ENCODE results near the gene PPP2R5C. TPM values are rescaled to one million over a fixed set of nuclear protein-coding genes. Genes with fewer than 3 reads are reported as not detected.
"Not testable (repeated sequence)": the region's sequence is repeated elsewhere in the genome, so short reads cannot be mapped to it uniquely, and the experiment has no call there.

The PPP2R5C gene
- total RNA-seq, 1 experiment from 2014 or later = 81.1 TPM

DNA sequence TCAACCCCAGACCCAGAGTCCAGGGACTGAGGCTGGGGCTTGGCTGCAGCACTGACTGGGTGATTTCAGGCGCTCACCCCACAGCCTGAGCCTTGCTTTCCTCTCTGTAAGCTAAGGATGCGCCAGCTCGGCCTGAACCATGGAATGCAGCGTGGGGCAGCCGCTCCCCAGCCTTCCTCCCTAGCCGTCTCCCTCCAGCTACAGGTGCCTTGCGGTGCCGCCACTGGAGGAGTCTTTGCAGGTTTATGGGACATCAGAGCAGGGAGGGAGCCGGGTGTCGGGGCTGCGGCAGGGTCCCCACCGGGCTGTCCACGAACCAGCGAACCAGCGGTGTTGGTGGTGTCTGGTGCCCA is 19.4 kb downstream of the PPP2R5C start:
- no peak for DNase-seq (ENCODE audit: low read depth)

DNA sequence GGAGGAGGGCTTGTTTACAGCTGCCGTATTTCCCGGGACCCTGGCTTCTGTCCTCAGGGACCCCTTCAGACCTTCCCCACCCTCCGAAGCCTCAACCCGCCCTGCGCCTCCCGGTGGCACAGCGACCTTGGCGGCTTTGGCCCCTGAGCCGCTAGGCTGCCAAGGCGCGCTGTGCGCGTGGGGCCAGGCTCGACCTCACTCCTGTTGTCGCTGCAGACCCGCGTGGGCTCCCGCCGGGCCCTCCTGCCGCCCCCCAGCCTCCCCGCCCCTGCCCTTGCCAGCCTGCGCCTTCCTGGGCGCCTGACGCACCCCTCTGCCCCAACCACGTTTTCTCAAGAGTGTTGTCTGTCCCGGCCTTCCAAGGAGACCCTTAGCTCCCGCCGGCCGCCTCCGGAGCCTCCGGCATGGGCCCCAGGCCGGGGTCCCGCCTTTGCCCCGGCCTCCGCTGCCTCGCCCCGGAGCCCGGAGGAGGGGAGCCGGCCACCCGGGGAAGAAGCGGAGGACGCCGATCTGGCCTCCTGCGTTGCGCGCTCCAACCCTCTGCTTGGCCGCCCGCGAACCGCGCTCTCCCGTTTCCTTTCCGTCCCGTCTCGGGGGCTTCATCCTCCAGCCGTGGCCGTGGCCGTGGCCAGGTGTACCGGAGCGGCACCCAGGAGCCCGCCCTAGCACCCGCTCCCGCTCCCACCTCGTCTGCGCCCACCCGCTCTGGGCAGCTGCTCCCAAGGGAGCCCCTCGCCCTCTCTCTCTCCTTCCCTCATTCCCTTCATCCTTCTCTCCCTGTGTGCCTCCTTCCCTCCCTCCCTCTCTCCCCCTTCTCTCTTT is 19.9 kb downstream of the PPP2R5C start:
- DNase-seq (ENCODE audit: low read depth) = peak; percentile 10

DNA sequence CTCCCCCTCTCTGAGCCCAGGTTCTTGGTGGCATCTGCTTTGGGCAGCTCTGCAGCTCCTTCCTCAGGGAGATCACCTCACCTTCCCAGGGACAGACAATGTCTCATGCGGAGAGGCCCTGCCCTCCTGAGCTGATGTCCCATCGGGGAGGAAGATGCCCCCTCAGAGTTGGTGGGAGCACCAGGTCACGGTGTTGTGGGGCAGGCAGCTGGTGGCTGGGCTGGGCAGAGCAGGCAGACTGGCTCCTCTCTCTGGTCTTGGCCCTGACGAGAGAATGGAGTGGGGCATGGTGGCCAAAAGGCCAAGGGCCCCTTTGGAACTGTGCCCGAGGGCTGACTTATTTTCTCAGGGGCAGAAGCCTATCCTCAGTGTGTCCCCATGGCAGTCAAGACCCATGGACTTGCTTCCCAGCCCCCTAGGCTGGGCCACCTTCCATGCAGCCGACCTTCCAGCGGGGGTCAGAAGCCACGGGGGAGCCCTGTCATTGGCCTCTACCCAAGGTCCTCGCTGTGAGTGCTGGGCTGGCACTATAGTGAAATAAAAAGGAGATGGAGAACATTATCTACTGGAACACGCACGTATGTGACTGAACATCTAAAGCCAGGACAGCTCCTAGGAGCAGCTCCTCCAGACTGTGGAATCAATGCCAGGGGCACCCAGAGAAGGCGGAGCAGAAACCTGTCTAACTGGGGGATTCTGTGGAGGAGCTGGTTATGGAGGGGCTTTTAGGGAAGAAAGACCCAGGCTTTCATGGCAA is 21.9 kb downstream of the PPP2R5C start:
- DNase-seq (ENCODE audit: low read depth) = no peak

DNA sequence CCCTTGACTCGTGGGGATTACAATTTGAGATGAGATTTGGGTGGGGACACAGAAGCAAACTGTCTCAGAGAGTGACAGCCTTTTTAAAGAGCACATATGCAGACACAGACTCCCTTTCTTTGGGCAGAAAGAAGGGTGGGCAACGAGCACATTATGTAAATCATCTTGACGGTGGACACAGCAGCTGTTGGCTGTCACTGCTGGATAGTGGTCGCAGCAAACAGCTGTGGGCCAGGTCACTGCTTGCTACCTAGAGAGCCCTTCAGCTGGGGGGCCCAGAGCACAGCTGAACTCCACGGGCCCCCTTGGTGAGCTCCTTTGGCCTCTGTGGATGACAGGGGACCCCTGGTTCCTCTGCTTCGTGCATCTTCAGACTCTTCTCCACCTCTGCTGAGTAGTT is 23.1 kb downstream of the PPP2R5C start:
- no peak for DNase-seq (ENCODE audit: low read depth)

DNA sequence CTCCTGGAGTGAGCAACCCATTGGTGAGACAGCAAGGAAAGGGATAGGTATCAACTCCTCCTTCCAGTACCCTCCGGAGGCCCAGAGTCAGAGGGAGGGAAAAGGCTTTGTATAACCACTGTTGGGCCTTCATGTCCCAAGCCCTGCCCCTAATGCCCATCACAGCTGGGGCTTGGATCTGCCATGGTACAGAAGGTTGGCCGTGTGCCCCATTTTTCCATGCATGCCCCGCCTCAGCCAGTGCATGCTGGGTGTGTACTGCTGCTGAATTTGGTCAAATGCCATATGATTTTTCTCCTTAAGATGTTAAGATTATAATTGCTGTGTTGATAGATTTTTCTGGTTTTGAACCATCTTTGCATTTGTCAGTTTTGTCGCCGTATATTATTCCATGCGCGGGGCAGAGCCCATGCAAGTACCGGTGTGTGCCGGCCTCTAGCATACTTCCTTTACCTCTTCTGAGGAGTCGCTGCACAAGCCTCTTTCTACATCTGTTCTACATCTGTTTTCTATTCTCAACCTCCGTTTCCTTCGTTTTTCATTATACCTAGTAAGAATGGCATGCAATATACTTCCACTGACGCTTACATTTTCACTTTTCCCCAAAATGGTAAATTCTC is 26.6 kb downstream of the PPP2R5C start:
- no peak for DNase-seq (ENCODE audit: low read depth)

- DNase-seq (ENCODE audit: low read depth) = no peak
These were observed 27.7 kb downstream of the PPP2R5C start for GRCh38 chr14:101789222-101789621.

GRCh38 chr14:101790232-101790631 is 28.7 kb downstream of the PPP2R5C start:
- no peak for DNase-seq (ENCODE audit: low read depth)

GRCh38 chr14:101791919-101792572 is 30.5 kb downstream of the PPP2R5C start:
- peak; percentile 59 for DNase-seq (ENCODE audit: low read depth)

DNA sequence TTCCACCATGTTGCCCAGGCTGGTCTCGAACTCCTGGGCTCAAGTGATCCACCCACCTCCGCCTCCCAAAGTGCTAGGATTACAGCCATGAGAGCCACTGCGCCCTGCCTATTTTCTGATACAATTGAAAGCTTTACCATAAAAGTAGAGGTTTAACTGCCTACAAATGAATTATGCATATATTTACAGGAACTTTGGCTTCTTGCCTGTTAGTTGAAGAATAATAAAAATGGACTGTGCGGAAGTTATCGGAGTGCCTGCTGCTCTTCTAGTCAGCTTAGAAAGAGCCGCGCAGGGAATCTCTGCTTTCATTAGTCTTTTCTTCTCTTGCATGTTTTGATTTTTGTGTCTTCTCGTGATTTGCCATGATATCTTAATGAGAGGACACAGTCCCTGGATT is 34.5 kb downstream of the PPP2R5C start:
- no peak for DNase-seq (ENCODE audit: low read depth)

DNA sequence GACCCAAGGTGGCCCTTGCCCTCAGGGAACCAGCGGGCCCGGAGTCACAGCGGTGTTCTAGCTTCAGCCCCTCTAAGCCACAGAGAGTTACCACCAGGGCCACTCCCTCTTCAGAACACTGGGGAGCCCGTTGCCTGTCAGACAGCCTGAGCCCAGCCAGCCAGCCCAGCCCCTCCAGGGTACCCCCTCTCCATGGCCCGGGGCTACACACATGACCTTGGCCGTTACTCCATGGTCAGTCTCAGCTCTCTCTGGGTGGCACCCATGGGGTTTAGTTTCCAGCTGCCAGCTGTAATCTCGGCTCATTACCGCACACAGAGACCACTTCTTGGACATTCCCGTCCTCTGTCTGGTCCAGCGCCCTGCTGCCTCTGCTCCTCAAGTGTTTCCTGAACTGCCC is 35.0 kb downstream of the PPP2R5C start:
- DNase-seq (ENCODE audit: low read depth) = no peak

GRCh38 chr14:101797856-101798255 is 36.3 kb downstream of the PPP2R5C start:
- DNase-seq (ENCODE audit: low read depth) = no peak

GRCh38 chr14:101804373-101804772 is 42.9 kb downstream of the PPP2R5C start:
- not testable (repeated sequence) for DNase-seq (ENCODE audit: low read depth)

DNA sequence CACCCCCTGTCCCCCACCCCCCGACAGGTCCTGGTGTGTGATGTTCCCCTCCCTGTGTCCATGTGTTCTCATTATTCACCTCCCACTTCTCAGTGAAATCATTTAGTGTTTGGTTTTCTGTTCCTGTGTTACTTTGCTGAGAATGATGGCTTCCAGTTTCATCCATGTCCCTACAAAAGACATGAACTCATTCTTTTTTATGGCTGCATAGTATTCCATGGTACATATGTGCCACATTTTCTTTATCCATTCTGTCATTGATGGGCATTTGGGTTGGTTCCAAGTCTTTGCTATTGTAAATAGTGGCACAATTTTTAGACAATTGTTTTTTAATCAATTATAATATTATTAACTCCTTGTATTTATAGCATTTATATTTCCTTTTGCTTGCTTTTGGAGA is 44.7 kb downstream of the PPP2R5C start:
- not testable (repeated sequence) for DNase-seq (ENCODE audit: low read depth)

GRCh38 chr14:101808020-101808641 is 46.6 kb downstream of the PPP2R5C start:
- DNase-seq (ENCODE audit: low read depth) = peak; percentile 9

DNA sequence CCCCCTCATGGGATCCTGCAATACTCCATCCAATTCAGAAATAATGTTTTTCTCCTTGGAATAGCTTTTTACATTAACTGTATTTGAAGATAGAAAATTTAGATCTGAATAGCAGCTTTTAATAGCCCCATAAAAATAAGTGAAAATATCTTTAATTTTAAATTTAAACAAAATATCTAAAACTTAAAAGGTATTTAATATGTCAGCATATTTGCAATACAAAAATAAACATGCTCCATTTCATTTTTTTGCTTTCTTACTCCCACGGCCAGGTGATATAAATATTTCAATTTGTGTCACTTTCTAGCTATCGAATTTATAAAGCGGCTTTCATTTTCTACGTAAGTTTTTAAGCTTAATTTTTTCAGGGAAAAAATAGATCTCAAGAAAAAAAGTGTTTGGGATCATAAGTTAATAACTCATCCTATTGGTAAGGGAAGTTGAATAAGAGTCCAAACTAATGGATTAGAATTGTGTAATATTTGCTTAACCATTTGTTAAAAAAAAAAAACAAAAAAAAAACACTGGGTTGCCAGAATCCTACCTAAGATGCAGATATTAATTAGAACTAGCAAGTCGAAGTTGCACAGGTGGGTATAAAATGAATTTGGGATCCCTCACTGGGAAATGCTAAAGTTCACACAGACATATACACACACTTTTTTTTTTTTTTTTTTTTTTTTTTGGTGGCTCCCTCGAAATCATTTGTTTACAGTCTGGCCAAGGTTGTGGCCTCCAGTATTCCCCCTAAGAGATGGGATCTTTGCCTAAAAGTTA is 47.6 kb downstream of the PPP2R5C start:
- no peak for DNase-seq (ENCODE audit: low read depth)

DNA sequence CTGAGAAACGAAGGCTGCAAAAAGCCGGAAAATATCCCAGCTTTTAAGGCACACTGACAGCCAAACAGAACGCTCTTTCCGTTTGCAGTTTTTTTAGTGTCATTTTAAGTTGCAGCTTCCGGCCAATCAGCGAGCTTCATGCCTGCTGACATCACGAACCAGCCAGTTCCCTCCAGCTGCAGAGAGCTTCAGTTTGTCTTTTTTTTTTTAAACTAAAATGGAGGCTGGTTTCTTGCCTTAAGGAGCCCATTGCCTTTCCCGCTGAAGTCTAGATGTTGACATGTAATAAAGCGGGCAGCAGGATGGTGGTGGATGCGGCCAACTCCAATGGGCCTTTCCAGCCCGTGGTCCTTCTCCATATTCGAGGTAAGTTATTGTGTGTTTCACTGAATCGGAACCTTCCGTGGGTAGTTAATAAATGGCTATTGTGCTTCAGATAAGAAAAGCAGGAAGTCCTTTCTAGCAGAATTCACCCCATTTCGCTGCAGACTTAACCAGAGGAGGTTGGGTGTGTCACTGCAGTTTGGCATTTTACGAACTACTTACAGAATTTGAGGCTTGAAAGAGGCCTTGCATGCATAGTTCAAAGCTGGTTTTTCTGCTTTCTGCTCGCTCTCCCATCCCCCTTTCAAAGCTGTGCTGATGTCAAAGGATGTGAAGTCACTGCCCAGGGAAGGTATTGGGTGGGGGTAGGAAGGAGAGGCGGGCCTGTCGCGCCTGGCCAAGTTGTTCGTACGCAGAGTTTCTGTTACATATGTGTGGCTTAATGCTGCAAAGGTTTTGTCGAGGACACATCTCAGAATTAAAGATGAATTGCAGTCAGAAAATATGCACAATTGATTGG is 48.4 kb downstream of the PPP2R5C start:
- peak; percentile 89 for DNase-seq (ENCODE audit: low read depth)

- DNase-seq (ENCODE audit: low read depth) = peak; percentile 46
These were observed 49.5 kb downstream of the PPP2R5C start for GRCh38 chr14:101810897-101811621.

- DNase-seq (ENCODE audit: low read depth) = no peak
These were observed 50.6 kb downstream of the PPP2R5C start for GRCh38 chr14:101812071-101812470.

DNA sequence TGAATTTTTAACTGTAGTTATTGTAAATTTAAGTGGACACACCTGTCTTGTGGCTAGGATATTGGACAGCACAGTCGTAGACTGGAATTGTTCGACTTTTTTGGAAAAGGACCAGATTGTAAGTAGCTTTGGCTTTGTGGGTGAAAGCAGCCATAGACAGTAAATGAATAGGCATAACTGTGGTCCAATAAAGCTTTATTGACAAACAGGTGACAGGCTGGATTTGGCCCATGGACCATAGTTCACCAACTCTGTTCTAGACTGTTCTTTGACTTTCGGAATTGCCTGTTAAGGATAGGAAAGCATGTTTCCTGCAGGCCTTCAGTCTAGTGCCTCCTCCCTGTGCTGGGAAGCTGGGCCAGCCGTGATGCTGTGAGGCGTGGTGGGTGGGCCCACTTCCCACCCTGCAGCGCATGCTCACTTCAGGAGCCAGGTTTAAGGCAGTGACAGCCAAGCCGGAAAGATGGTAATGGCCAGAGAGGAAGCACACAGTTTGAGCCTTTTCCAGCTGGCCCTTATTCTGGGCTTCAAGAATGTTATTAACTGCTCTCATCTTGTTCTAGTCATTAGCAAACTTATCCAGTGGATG is 51.8 kb downstream of the PPP2R5C start:
- DNase-seq (ENCODE audit: low read depth) = no peak
